NCI-H524 treated with DMSO at 0.1 percent for 48 hours (cell line): ENCODE measurements around the gene RESP18.

Experiments
- DNase-seq: peaks from one replicate; lab custom pipeline; 2025; lab: John Stamatoyannopoulos, UW

RESP18 gene

GRCh38 chr2:219332542-219332941, at the start of gene RESP18:
Gene RESP18 (minus strand): TSS chr2:219332744.
- no peak for DNase-seq

- DNase-seq, result no peak
Measured at GRCh38 chr2:219381448-219381847, 48.9 kb upstream of the RESP18 start.

- no peak for DNase-seq
Measured at GRCh38 chr2:219380926-219381325, 48.4 kb upstream of the RESP18 start.

GRCh38 chr2:219378163-219378851, 45.8 kb upstream of the RESP18 start:
- no peak for DNase-seq

GRCh38 chr2:219369447-219369861, 36.9 kb upstream of the RESP18 start:
- no peak for DNase-seq

GRCh38 chr2:219368690-219369191, 36.2 kb upstream of the RESP18 start:
- DNase-seq, result no peak

- peak; percentile 51 for DNase-seq
Measured at GRCh38 chr2:219362524-219363164, 30.1 kb upstream of the RESP18 start.

GRCh38 chr2:219362072-219362471, 29.5 kb upstream of the RESP18 start:
- no peak for DNase-seq

GRCh38 chr2:219358170-219359075, 25.9 kb upstream of the RESP18 start:
- no peak for DNase-seq

GRCh38 chr2:219356834-219357233, 24.3 kb upstream of the RESP18 start:
- DNase-seq, result no peak

- DNase-seq, result no peak
Measured at GRCh38 chr2:219354582-219354981, 22.0 kb upstream of the RESP18 start.

GRCh38 chr2:219353129-219353528, 20.6 kb upstream of the RESP18 start:
- no peak for DNase-seq

- DNase-seq, result no peak
Measured at GRCh38 chr2:219352448-219353023, 20.0 kb upstream of the RESP18 start.

GRCh38 chr2:219350710-219351221, 18.2 kb upstream of the RESP18 start:
- no peak for DNase-seq

GRCh38 chr2:219350215-219350614, 17.7 kb upstream of the RESP18 start:
- DNase-seq, result no peak

GRCh38 chr2:219344751-219345430, 12.3 kb upstream of the RESP18 start:
- DNase-seq, result peak; percentile 51

- no peak for DNase-seq
Measured at GRCh38 chr2:219335373-219335786, 2.8 kb upstream of the RESP18 start.

GRCh38 chr2:219334076-219334475, 1.5 kb upstream of the RESP18 start:
- DNase-seq, result no peak

- no peak for DNase-seq
Measured at GRCh38 chr2:219331560-219332213, 857 bp downstream of the RESP18 start.

- DNase-seq, result peak; percentile 54
Measured at GRCh38 chr2:219327719-219328118, 4.8 kb downstream of the RESP18 start.
